Measurements from ENCODE around the gene TPSAB1.

TPSAB1 gene

GRCh38 chr16:1211451-1212268 is 28.8 kb upstream of the TPSAB1 start:
- no peak for DNase-seq

- DNase-seq = no peak
These were observed 27.8 kb upstream of the TPSAB1 start for GRCh38 chr16:1212616-1213194.

GRCh38 chr16:1213231-1213630 is 27.3 kb upstream of the TPSAB1 start:
- no peak for DNase-seq

GRCh38 chr16:1213796-1214372 is 26.6 kb upstream of the TPSAB1 start:
- DNase-seq = no peak

- DNase-seq = no peak
These were observed 25.8 kb upstream of the TPSAB1 start for GRCh38 chr16:1214719-1215118.

- no peak for DNase-seq
These were observed 24.8 kb upstream of the TPSAB1 start for GRCh38 chr16:1215574-1216295.

GRCh38 chr16:1216296-1216619 is 24.2 kb upstream of the TPSAB1 start:
- DNase-seq = no peak

- DNase-seq = no peak
These were observed 23.7 kb upstream of the TPSAB1 start for GRCh38 chr16:1216681-1217400.

- no peak for DNase-seq
These were observed 23.0 kb upstream of the TPSAB1 start for GRCh38 chr16:1217526-1217925.

GRCh38 chr16:1218061-1218929 is 22.2 kb upstream of the TPSAB1 start:
- DNase-seq = no peak

GRCh38 chr16:1218930-1219611 is 21.4 kb upstream of the TPSAB1 start:
- no peak for DNase-seq

- no peak for DNase-seq
These were observed 20.3 kb upstream of the TPSAB1 start for GRCh38 chr16:1220098-1220728.

GRCh38 chr16:1220841-1221627 is 19.5 kb upstream of the TPSAB1 start:
- DNase-seq = no peak

- DNase-seq = no peak
These were observed 18.6 kb upstream of the TPSAB1 start for GRCh38 chr16:1221628-1222552.

- no peak for DNase-seq
These were observed 17.8 kb upstream of the TPSAB1 start for GRCh38 chr16:1222553-1223354.

- no peak for DNase-seq
These were observed 16.9 kb upstream of the TPSAB1 start for GRCh38 chr16:1223355-1224214.

GRCh38 chr16:1224558-1224957 is 15.9 kb upstream of the TPSAB1 start:
- DNase-seq = no peak

Measured in NCI-H1105 treated with DMSO at 0.1 percent for 48 hours (cell line).